Glutamatergic neuron (in vitro differentiated cells): ENCODE measurements around the gene KCNH2. TPM values are rescaled to one million over a fixed set of nuclear protein-coding genes. Genes with fewer than 3 reads are reported as not detected.

Experiments
- DNase-seq: peaks from one replicate; pipeline ENCODE4 v3.0.0; 2022
- H3K27ac Mint-ChIP-seq: one replicate; pipeline ENCODE4 v1.8.0; 2020; ENCODE audit warnings: mild to moderate bottlenecking, mixed read lengths, inconsistent platforms; ENCODE audit not compliant: unreplicated experiment
- H3K27me3 Mint-ChIP-seq: one replicate; pipeline ENCODE4 v1.8.0; 2020; ENCODE audit warnings: mild to moderate bottlenecking, moderate library complexity, mixed read lengths, inconsistent platforms; ENCODE audit not compliant: unreplicated experiment
- H3K36me3 Mint-ChIP-seq: one replicate; pipeline ENCODE4 v1.8.0; 2020; ENCODE audit warnings: mild to moderate bottlenecking, mixed read lengths, inconsistent platforms; ENCODE audit not compliant: unreplicated experiment
- H3K4me1 Mint-ChIP-seq: one replicate; pipeline ENCODE4 v1.8.0; 2020; ENCODE audit warnings: mild to moderate bottlenecking, low read depth, mixed read lengths, inconsistent platforms; ENCODE audit not compliant: unreplicated experiment
- H3K4me3 Mint-ChIP-seq: one replicate; pipeline ENCODE4 v1.8.0; 2020; ENCODE audit warnings: mild to moderate bottlenecking, mixed read lengths, inconsistent platforms; ENCODE audit not compliant: unreplicated experiment
- H3K9me3 Mint-ChIP-seq: one replicate; pipeline ENCODE4 v1.8.0; 2020; ENCODE audit warnings: mild to moderate bottlenecking, moderate library complexity, mixed read lengths, inconsistent platforms; ENCODE audit not compliant: unreplicated experiment
- total RNA-seq: library from RNA; stranded (reverse); fragmentation: NEBNext Ultra II Directional; extraction: Animal tissue kit (Norgen Biotek cat#: 25700); gene quantifications from one replicate; pipeline ENCODE4 v1.2.1, GENCODE V29; 2021; ENCODE audit not compliant: unreplicated experiment
- TF ChIP-seq, protein P1 (sequence below): fragments of 200-600 bp; sonication (generic); IDR thresholded peaks from one replicate; pipeline ENCODE4 v1.5.0; 2021; ENCODE audit not compliant: partially characterized antibody, unreplicated experiment

The KCNH2 gene
- total RNA-seq, 1 donor from 2014 or later: 73.7 TPM

GRCh38 chr7:150967349-150967748 is 10.8 kb downstream of the KCNH2 start:
- Mint-ChIP-seq H3K36me3 (peaks cover 5% of the 10 kb centered on the region), H3K27ac (no peak overlapping the region), H3K27me3 (peaks cover 9% of the 10 kb centered on the region), H3K4me1 (peaks cover 63% of the 10 kb centered on the region), H3K4me3 (no peak overlapping the region), H3K9me3 (peaks cover 17% of the 10 kb centered on the region)
- TF ChIP-seq, protein P1, sequence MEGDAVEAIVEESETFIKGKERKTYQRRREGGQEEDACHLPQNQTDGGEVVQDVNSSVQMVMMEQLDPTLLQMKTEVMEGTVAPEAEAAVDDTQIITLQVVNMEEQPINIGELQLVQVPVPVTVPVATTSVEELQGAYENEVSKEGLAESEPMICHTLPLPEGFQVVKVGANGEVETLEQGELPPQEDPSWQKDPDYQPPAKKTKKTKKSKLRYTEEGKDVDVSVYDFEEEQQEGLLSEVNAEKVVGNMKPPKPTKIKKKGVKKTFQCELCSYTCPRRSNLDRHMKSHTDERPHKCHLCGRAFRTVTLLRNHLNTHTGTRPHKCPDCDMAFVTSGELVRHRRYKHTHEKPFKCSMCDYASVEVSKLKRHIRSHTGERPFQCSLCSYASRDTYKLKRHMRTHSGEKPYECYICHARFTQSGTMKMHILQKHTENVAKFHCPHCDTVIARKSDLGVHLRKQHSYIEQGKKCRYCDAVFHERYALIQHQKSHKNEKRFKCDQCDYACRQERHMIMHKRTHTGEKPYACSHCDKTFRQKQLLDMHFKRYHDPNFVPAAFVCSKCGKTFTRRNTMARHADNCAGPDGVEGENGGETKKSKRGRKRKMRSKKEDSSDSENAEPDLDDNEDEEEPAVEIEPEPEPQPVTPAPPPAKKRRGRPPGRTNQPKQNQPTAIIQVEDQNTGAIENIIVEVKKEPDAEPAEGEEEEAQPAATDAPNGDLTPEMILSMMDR: no peak
- DNase-seq: no peak

DNA sequence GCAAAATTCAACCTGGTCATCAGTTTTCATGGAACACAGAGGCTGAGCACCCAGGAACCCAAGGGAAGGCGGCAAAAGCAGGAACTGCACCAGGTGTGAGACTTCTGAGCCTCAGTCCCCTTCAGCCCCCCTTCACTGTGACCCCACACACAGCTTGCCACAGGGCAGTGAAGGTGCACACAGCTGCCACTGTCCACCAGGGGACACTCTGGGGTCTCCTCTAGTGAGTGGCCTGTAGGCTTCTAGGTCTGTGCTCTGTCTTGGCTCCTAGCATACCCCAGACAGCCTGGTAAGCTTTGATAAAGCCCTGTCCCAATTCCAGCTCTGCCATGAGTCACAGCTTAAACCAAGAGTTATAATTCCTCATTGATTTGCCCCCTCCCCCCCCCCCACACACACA is 12.1 kb downstream of the KCNH2 start:
- peaks cover 12% of the 10 kb centered on the region for H3K27me3 Mint-ChIP-seq
- peaks cover 63% of the 10 kb centered on the region for H3K4me1 Mint-ChIP-seq
- TF ChIP-seq, protein P1: peak; percentile 34
- DNase-seq: peak; percentile 40
- no peak overlapping the region for H3K27ac Mint-ChIP-seq
- no peak overlapping the region for H3K4me3 Mint-ChIP-seq
- peaks cover 5% of the 10 kb centered on the region for H3K36me3 Mint-ChIP-seq
- peaks cover 19% of the 10 kb centered on the region for H3K9me3 Mint-ChIP-seq

DNA sequence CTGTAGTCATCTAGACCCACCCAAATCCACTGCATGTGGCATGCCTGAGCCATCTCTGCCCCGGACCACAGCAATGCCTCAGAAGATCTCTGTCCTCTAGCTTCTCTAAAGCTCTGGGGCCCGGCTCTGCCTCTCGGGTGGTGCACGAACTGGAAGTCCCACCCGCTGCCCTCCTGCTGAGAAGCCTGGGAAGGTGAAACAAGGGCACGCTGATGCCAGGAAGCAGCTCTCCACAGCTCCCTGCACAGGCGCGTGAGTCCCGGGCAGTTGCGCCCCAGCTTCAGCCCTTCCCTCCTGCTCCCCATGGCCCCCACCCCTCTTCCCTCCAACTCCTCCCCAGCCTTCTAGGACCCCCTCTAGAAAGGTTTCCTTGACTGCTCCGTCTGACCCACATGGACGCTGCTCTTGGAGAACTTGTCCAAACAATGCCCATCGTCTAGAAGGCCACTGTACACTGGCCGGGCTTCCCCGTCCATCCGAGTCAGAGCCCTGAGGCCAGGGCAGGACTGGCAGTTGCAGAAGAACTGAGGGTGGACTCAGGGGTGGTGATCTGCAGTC is 12.8 kb downstream of the KCNH2 start:
- Mint-ChIP-seq H3K27ac (peak overlapping the region; percentile 82), H3K9me3 (peaks cover 19% of the 10 kb centered on the region), H3K4me1 (peaks cover 61% of the 10 kb centered on the region), H3K27me3 (peaks cover 13% of the 10 kb centered on the region), H3K36me3 (peaks cover 8% of the 10 kb centered on the region), H3K4me3 (no peak overlapping the region)
- TF ChIP-seq, protein P1: no peak
- peak; percentile 14 for DNase-seq

DNA sequence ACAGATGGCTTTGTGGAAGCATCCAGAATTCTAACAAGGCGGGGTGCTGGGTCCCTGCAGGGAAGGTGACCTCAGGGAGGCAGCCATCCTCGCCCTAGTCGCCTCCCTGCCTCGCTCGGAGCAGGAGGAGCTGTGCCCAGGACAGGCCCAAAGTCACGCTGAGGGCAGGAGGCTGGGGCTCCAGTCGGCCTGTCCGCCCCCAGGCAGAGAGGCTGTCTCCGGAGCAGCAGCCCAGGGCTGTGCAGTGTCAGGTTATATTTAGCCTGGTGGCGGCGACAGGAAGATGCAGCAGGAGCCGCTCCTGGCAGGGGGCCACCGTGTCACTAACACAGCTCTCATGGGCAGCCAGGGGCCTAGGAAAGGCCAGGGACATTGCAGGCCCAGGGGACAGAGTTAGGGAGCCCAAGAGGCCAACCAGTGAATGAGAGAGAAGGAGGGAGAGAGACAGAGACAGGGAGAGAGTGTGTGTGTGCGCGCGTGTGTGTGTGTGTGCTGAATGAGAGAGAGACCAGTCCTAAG is 13.5 kb downstream of the KCNH2 start:
- peak; percentile 64 for DNase-seq
- Mint-ChIP-seq H3K27me3 (peaks cover 16% of the 10 kb centered on the region), H3K27ac (peak overlapping the region; percentile 82), H3K4me1 (peaks cover 59% of the 10 kb centered on the region), H3K9me3 (peaks cover 22% of the 10 kb centered on the region), H3K4me3 (peak overlapping the region; percentile 47), H3K36me3 (peaks cover 15% of the 10 kb centered on the region)
- TF ChIP-seq, protein P1: peak; percentile 42
